ENCODE measurements around the gene TICAM2. TPM values are rescaled to one million over a fixed set of nuclear protein-coding genes. Genes with fewer than 3 reads are reported as not detected.

TICAM2 gene
- total and polyA plus RNA-seq, 10 of the 15 experiments (the other 5 are each of a cell fraction or from before 2014, with no cell fraction given), result 0.14 to 7.0 (median 2.9) TPM

- TF ChIP-seq ZNF592 (IDR thresholded peaks at IDR 0.05), result no peak
- no peak for TF ChIP-seq ZNF274 (IDR thresholded peaks at IDR 0.05; ENCODE audit: insufficient read depth, insufficient read length)
- 0 out of 2 replicates have a peak, but pooled peaks have one; percentile 42 for TF ChIP-seq ASH2L (IDR thresholded peaks at IDR 0.05; ENCODE audit: borderline replicate concordance, low read depth)
- TF ChIP-seq REST (IDR thresholded peaks at IDR 0.05; ENCODE audit: low read depth, low read length), result 0 out of 2 replicates have a peak, but pooled peaks have one; percentile 5
- TF ChIP-seq MYB (IDR thresholded peaks at IDR 0.05; ENCODE audit: borderline replicate concordance, low read depth, low read length), result no peak
- TF ChIP-seq EED (IDR thresholded peaks at IDR 0.05; ENCODE audit: low read depth), result peak; percentile 46
- TF ChIP-seq MAX (IDR thresholded peaks at IDR 0.05; ENCODE audit: low read depth, low read length), result no peak
- no peak; the same call in 1 of the 2 replicates for TF ChIP-seq RCOR1 (conservative IDR thresholded peaks at IDR 0.05; ENCODE audit: low read depth, low read length)
- no peak for TF ChIP-seq ELK1 (IDR thresholded peaks at IDR 0.05; ENCODE audit: low read depth, low read length)
Observed at GRCh38 chr5:115601701-115602590, at the start of gene TICAM2 (continued).

All from GM12878 (cell line).